ENCODE data around the gene EDIL3.
"Not testable (repeated sequence)": the region's sequence is repeated elsewhere in the genome, so short reads cannot be mapped to it uniquely, and the experiment has no call there.

EDIL3 gene

GRCh38 chr5:84378420-84378819, 6.3 kb downstream of the EDIL3 start:
- no peak for DNase-seq

- no peak for DNase-seq
These were observed 8.3 kb downstream of the EDIL3 start for GRCh38 chr5:84376346-84376745.

- DNase-seq: no peak
These were observed 10.1 kb downstream of the EDIL3 start for GRCh38 chr5:84374568-84374967.

DNA sequence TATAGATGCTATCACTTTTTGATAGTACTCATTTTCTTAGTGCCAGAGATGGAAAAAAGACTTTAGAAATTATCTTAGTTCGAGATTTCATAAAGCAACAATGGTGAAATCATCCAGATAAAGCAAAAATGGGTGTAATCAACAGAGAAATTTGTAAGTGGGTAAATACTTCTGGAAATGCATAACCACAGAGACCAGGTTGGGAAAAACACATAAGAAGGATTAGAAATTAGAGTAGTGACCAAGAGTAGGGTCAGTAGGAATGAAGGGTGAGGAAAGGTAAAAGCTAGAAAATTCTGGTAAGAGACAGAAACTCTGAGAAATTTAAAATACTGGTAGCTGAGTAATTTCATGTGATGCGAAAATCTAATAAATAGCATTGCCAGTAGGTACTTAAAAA, 11.2 kb downstream of the EDIL3 start:
- DNase-seq: no peak

- no peak for DNase-seq
These were observed 12.5 kb downstream of the EDIL3 start for GRCh38 chr5:84372066-84372695.

GRCh38 chr5:84370176-84370575, 14.5 kb downstream of the EDIL3 start:
- no peak for DNase-seq

- no peak for DNase-seq
These were observed 20.6 kb downstream of the EDIL3 start for GRCh38 chr5:84364043-84364442.

DNA sequence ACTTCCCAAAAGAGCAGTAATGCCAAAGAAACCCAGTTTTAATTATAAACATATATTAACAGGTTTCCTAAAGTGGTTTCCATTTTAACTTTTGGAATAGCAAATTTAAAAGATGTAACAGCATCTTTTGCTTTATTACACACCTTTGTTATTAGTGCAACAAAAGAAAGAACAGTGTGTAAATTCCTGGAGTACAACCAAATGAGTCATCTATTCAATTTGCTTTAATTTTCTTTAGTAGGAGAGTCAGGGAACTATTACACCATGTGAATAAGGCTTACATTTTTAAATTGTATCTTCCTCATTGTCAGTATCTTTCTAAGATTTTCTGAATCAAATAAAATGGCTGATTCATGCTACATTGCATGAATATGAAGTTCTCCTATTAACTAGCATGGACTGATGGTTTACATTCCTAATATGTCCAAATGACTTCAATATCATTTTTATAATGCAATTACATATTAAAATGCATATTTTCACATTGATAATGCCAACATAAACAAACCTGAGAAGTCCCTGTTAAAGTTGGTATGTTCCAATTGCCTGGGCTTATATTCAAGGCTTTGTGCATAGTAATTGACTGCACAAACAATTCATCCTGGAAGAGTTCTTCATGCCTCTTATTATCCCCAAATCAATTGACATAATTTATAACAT, 22.5 kb downstream of the EDIL3 start:
- DNase-seq: no peak

- DNase-seq: no peak
These were observed 23.1 kb downstream of the EDIL3 start for GRCh38 chr5:84361572-84361971.

DNA sequence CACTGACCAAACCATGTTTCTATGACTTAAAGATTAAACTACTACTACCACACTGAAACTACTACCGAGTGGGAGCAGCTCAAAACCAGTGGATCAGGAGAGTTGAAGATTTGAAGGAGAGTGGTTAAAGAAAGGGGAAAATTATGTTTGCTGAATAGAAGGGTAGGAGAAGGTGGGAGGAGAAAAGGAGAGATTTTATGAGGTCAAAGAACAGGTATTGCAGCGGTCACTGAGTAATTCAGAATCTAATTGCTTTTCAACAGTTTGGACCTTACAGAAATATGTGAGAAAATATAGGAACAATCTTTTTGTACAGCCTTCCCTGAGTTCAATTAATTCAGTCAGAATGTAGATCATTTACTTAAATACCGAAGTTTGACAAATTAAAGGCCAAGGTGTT, 24.6 kb downstream of the EDIL3 start:
- DNase-seq: no peak

GRCh38 chr5:84354101-84354500, 30.6 kb downstream of the EDIL3 start:
- no peak for DNase-seq

DNA sequence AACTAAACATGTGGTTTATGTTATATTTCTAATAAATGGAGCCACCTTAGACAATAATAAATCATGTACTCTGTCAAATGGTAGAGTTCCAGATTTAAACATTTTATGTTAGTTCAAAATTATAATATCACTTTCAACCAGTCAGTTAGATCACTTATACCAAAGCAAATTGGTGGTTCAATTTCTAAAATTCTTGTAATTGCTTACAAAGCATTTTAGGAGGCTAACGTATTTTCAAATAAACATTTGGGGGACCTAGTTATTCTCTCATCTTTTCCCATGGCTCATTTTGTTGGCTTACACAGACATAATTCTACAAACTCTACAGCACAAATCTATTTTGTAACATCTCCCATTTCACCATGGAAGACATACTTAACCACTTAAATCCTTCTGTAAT, 39.9 kb downstream of the EDIL3 start:
- DNase-seq: no peak

- no peak for DNase-seq
These were observed 41.5 kb downstream of the EDIL3 start for GRCh38 chr5:84343171-84343570.

DNA sequence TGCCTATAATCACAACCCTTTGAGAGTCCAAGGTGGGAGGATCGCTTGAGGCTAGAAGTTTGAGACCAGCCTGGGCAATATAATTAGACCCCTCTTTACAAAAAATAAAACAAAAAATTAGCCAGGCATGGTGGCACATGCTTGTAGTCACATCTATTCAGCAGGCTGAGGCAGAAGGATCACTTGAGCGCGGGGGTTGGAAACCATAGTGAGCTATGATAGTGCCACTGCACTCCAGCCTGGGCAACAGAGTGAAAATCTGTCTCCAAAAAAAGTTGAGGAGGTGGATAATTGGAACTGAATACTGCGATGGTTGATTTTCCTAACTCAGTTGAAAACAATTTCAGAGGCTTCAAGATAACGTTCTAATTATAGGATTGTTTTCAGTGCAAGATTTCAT, 52.6 kb downstream of the EDIL3 start:
- no peak for DNase-seq

DNA sequence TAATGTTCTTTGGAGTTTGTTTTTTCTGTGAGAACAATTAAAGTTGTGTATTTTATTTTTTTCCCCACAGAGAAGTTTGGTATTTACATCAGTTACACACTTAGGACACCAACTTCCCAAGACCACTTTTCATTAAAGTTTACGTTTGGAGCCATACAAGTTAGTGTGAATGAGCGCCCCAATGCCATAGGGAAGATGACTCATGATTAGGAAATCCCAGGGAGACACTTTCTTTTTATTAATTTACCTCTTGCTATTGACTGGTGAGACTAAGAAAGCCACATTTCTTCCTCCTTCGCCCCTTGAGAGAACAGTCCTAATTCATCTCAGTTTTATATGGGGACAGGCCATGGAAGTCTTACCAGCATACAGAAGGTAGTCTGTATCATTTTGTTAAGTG, 57.1 kb downstream of the EDIL3 start:
- no peak for DNase-seq

GRCh38 chr5:84322646-84323045, 62.0 kb downstream of the EDIL3 start:
- no peak for DNase-seq

DNA sequence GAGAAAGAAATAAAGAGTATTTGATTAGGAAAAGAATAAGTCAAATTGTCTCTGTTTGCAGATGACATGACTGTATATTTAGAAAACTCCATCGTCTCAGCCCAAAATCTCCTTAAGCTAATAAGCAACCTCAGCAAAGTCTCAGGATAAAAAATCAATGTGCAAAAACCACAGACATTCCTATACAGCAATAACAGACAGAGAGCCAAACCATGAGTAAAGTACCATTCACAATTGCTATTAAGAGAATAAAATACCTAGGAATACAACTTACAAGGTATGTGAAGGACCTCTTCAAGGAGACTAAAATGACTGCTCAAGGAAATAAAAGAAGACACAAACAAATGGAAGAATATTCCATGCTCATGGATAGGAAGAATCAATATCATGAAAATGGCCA, 66.9 kb downstream of the EDIL3 start:
- DNase-seq: not testable (repeated sequence)

GRCh38 chr5:84312280-84312679, 72.4 kb downstream of the EDIL3 start:
- not testable (repeated sequence) for DNase-seq

DNA sequence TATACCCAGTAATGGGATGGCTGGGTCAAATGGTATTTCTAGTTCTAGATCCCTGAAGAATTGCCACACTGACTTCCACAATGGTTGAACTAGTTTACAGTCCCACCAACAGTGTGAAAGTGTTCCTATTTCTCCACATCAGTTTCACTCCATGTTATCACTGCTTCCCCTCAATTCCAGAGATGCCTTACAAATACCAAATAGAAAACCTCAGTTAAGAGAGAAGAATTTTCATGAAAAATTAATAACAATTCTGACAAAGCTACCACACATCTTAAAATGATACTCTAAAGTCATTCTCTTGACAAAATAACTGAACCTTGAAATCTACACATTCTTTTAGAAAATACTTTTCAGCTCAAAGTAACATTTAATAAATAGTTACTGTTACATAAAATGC, 74.8 kb downstream of the EDIL3 start:
- not testable (repeated sequence) for DNase-seq

DNA sequence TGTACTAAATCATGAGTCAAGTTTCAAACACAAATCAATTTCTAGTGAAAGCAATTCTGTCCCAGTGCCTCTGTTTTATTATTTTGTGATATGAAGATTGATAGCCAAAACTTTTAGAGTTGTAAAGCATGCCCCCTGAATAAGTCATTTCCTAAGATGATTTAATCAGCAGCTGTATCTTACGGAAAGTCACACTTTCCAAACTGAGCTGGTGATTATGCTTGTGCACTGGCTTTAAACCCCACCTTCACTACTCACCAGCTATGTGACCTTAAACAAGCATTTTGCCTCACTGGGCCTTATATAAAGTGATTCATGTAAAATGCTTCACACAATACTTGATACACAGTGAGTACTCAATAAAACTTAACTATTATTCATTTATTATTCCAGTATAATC, 78.1 kb downstream of the EDIL3 start:
- DNase-seq: no peak

DNA sequence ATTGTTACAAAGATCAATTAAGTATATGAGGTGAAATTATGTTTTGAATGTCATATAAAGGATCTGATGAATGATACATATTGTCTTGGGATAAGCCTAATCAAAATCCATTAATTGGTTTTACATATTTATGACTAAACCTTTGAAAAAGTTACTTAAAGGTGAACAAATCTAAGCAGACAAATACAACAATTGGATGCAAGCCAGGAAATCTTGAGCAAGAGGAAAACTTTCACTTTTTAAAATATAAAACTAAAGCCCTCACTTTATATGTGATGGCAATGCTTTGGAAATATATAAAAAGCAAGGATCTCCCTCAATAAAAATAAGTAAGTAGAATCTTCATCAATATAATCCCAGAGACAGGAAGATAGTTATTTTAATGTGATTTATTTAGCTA, 80.1 kb downstream of the EDIL3 start:
- no peak for DNase-seq

DNA sequence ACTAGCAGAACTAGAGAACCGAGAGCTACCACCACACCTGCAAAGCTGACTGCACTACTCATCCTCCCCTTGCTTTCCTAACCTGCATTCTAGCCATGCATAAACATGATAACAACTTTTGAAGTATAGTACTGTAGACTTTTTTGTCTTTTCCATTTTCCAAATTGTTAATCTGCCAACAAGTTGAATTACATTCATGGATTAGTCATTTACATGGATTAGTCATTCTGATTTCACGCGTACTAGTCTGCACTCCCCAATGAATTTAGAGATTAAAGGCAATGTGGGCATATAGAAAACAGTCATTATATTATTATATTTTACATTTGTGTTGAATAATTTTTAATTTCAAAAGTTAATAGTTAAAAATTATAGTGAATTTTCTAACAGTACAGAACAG, 81.4 kb downstream of the EDIL3 start:
- DNase-seq: no peak

- no peak for DNase-seq
These were observed 83.1 kb downstream of the EDIL3 start for GRCh38 chr5:84301535-84301934.

GRCh38 chr5:84299959-84300358, 84.7 kb downstream of the EDIL3 start:
- DNase-seq: no peak

DNA sequence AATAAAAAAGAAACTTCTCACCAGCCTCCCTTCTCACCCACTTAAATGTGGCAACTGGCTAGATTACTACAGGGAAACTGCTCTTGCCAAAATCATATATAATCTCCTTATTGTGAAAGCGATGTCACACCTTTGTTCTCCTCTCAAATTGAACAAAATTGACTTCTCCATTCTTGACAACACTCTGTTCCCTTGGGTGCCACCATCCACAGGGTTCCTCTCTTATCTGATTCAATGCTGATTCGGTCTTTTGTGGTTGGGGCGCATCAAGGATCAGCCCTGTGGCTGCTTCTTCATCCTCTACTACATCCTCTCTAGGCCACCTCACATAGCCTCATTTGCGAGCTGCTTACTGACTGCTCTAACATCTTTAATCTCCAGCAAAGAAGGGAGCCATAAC, 86.1 kb downstream of the EDIL3 start:
- no peak for DNase-seq

All from stimulated activated CD4-positive, alpha-beta T cell treated with anti-CD3 and anti-CD28 coated beads, Interleukin-4, amount 100 ng/mL, for 24 hours (primary cell).